ENCODE data around the gene TMPRSS9.

Gene TMPRSS9

DNA sequence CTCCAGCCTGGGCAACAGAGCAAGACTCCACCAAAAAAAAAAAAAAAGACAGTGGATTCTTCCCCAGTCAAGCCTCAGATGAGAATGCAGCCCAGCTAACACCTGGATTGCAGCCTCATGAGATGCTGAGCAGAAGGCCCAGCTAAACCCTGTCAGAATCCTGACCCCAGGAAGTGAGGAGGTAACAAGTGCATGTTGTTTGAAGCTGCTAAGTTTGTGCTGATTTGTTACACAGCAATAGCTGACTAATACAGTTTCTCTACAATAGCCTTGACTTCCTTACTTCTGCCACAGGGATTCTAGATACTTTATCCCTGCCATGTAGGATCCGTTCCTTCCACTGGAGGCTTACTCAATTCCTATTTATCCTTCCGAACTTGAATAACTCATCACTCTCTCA lies 20.5 kb downstream of the TMPRSS9 start:
- in situ Hi-C loops (cut with MboI; ENCODE audit: low pct_unique_long_range_greater_than_20kb, low sequenced_read_pairs, unreplicated experiment) = no loop called here
- DNase-seq (ENCODE audit: low spot score) = no peak
- TF ChIP-seq, protein P1, sequence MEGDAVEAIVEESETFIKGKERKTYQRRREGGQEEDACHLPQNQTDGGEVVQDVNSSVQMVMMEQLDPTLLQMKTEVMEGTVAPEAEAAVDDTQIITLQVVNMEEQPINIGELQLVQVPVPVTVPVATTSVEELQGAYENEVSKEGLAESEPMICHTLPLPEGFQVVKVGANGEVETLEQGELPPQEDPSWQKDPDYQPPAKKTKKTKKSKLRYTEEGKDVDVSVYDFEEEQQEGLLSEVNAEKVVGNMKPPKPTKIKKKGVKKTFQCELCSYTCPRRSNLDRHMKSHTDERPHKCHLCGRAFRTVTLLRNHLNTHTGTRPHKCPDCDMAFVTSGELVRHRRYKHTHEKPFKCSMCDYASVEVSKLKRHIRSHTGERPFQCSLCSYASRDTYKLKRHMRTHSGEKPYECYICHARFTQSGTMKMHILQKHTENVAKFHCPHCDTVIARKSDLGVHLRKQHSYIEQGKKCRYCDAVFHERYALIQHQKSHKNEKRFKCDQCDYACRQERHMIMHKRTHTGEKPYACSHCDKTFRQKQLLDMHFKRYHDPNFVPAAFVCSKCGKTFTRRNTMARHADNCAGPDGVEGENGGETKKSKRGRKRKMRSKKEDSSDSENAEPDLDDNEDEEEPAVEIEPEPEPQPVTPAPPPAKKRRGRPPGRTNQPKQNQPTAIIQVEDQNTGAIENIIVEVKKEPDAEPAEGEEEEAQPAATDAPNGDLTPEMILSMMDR (IDR thresholded peaks at IDR 0.05; ENCODE audit: extremely low read depth, insufficient read depth, missing control alignments) = no peak

DNA sequence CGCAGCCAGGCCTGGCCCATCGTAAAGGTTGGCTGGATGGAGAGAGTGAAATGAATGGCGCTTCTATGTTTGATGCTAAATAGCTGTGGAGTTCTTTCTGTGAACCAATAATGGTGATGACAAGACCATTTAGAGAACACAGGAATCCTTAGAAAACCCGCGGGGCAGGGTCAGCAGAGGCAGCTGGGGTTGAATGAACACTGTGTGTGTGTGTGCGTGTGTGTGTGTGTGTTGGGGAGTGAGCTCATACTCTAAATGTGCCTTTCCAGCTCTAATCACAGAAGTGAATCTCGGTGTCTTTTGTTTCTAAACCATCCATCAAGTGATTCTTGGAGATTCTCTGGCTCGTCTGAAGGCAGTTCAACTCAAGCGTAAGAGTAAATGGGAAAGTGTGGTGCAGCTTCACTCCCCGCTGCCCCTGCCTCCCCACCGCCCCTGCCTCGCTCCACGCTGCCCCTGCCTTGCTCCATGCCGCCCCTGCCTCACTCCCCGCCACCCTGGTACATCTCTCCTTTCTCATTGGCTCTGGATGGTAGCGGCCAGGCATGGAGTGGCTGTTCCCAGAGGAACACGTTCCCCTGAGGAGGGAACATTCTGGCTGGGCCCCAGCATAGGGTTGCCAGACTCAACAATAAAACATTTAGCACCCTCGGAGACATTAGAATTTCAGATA lies 21.2 kb downstream of the TMPRSS9 start:
- TF ChIP-seq, protein P1 (IDR thresholded peaks at IDR 0.05; ENCODE audit: extremely low read depth, insufficient read depth, missing control alignments) = no peak
- in situ Hi-C loops (cut with MboI; ENCODE audit: low pct_unique_long_range_greater_than_20kb, low sequenced_read_pairs, unreplicated experiment) = no loop called here
- DNase-seq (ENCODE audit: low spot score) = no peak

DNA sequence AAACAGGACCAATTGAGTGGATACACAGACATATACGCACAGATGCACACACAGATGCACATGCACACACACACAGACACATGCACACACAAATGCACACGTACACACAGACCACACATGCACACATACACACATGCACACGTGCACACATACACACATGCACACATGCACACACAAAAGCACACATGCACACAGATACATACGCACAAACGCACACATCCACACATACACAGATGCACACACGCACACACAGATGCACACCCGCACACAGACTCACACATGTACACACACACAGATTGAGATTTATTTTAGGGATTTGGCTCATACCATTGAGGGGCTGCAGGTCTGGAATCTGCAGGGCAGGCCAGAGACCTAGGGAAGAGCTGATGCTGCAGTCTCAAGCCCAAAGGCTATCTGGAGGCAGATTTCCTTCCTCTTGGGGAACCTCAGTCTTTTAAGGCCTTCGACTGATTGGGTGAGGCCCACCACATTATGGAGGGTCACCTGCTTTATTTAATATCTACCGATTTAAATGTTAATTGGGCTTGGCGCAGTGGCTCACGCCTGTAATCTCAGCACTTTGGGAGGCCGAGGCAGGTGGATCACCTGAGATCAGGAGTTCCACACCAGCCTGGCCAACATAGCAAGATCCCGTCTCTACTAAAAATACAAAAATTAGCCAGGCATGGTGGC lies 22.6 kb downstream of the TMPRSS9 start:
- TF ChIP-seq, protein P1 (IDR thresholded peaks at IDR 0.05; ENCODE audit: extremely low read depth, insufficient read depth, missing control alignments) = no peak
- in situ Hi-C loops (cut with MboI; ENCODE audit: low pct_unique_long_range_greater_than_20kb, low sequenced_read_pairs, unreplicated experiment) = no loop called here
- no peak for DNase-seq (ENCODE audit: low spot score)

DNA sequence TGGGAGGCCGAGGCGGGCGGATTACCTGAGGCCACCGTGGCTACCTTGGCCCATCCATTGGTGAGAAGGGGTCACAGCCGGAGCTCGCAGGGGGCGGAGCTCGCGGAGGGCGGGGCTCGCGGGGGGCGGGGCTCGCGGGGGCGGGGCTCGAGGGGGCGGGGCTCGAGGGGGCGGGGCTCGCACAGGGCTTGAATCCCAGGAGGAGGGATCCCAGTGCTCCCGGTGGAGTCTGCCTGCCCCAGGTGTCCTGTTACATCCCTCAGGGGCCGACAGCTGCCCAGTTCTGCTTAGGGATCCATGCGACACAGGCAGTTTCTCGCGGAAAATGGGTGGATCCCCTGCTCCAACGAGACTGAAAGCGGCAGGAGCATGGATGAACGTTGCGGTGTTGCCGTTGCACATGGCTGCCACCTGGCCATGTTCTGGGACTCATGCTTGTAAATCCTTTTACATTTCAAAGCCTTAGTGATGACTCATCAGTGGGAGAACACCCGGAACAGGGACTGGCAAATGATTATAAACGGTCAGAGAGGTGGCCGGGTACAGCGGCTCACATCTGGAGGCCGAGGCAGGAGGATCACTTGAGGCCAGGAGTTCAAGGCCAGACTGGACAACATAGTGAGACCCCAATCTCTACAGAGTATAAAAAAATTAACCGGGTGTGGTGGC lies 25.1 kb downstream of the TMPRSS9 start:
- TF ChIP-seq, protein P1 (IDR thresholded peaks at IDR 0.05; ENCODE audit: extremely low read depth, insufficient read depth, missing control alignments) = no peak
- in situ Hi-C loops (cut with MboI; ENCODE audit: low pct_unique_long_range_greater_than_20kb, low sequenced_read_pairs, unreplicated experiment) = no loop called here
- DNase-seq (ENCODE audit: low spot score) = peak; percentile 65

DNA sequence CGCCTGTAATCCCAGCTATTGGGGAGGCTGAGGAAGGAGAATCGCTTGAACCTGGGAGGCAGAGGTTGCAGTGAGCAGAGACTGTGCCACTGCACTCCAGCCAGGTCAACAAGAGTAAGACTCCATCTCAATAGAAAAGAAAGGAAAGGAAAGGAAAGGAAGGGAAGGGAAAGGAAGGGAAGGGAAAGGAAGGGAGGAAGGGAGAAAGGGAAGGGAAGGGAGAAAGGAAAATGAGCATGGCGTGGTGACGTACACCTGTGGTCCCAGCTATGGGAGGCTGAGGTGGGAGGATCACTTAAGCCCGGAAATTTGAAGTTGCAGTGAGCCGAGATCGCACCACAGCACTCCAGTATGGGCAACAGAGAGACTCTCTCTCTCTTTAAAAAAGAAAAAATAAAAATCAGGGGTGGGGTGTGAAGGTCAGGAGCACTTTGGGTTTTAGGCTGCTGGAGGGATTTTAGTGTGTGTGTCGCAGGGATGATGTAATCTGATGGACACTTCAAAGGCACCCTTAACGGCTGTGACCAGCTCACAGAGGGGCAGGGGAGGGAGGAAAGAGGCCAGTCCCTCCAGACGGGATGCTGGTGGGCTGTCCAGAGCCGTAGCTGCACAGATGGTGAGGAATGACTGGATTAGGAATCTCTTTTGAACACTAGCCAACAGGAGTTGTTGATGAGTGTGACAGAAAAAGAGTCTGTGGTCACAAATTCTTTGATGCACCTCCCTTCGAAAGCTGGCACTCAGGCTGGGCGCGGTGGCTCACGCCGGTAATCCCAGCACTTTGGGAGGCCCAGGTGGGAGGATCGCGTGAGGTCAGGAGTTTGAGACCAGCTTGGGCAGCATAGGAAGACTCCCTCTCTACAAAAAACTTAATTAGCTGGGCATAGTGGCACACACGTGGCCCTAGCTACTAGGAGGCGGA lies 27.6 kb downstream of the TMPRSS9 start:
- TF ChIP-seq, protein P1 (IDR thresholded peaks at IDR 0.05; ENCODE audit: extremely low read depth, insufficient read depth, missing control alignments) = no peak
- no peak for DNase-seq (ENCODE audit: low spot score)
- in situ Hi-C loops (cut with MboI; ENCODE audit: low pct_unique_long_range_greater_than_20kb, low sequenced_read_pairs, unreplicated experiment) = no loop called here

DNA sequence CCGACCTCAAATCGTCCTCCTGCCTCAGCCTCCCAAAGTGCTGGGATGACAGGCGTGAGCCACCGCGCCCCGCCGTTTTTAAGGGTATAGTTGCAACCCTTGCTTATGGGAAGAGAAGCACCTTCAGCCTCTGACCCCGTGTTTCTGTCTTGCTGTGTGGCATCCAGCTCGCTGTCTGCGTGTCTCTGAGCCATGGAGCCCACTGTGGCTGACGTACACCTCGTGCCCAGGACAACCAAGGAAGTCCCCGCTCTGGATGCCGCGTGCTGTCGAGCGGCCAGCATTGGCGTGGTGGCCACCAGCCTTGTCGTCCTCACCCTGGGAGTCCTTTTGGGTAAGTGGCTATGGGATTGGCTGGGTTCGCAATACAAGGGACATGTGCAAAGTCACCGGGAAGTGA lies 29.5 kb downstream of the TMPRSS9 start:
- in situ Hi-C loops (cut with MboI; ENCODE audit: low pct_unique_long_range_greater_than_20kb, low sequenced_read_pairs, unreplicated experiment) = no loop called here
- DNase-seq (ENCODE audit: low spot score) = no peak
- TF ChIP-seq, protein P1 (IDR thresholded peaks at IDR 0.05; ENCODE audit: extremely low read depth, insufficient read depth, missing control alignments) = no peak

All from GM13977 (cell line).